Measurements from ENCODE around the gene ABCA4. TPM values are rescaled to one million over a fixed set of nuclear protein-coding genes. Genes with fewer than 3 reads are reported as not detected.

The ABCA4 gene
- total and polyA plus RNA-seq, 2 of the 8 experiments (the other 6 are each of a cell fraction or from before 2014, with no cell fraction given): 0.06 TPM; not detected in 1

GRCh38 chr1:94050675-94051074, 70.3 kb downstream of the ABCA4 start (continued):
- TF ChIP-seq ZNF274 (IDR thresholded peaks at IDR 0.05; ENCODE audit: borderline replicate concordance, extremely low read depth, low read length) (no peak), EP300 (IDR thresholded peaks at IDR 0.05; ENCODE audit: borderline replicate concordance in 1 of 2, low read depth in 2 of 2, low read length in 2 of 2) (no peak)
